ENCODE results near the gene URB1.

Gene URB1

GRCh38 chr21:32427958-32428623 is 35.3 kb upstream of the URB1 start:
- H3K9me3 ChIP-seq (ENCODE audit: insufficient read depth, low read length), result no peaks in the 10 kb centered on the region
- no peaks in the 10 kb centered on the region for H3K36me3 ChIP-seq (ENCODE audit: low read length)
- H3K27me3 ChIP-seq (ENCODE audit: low read length), result no peaks in the 10 kb centered on the region
- H3F3A ChIP-seq (ENCODE audit: insufficient read depth), result no peaks in the 10 kb centered on the region
- TF ChIP-seq CTCF (IDR thresholded peaks at IDR 0.05; ENCODE audit: insufficient read depth, low read length, poor library complexity, severe bottlenecking) (no peak), EZH2phosphoT487 (conservative IDR thresholded peaks at IDR 0.05; ENCODE audit: low read length) (no peak)
- no peaks in the 10 kb centered on the region for H3K9me2 ChIP-seq (replicated peaks; ENCODE audit: insufficient read depth, low read length)
- H3K79me2 ChIP-seq (ENCODE audit: insufficient read depth, low read length), result no peaks in the 10 kb centered on the region
- no peaks in the 10 kb centered on the region for H4K20me1 ChIP-seq (ENCODE audit: low read depth, low read length)
- H3K27ac ChIP-seq (ENCODE audit: low read depth, low read length), result no peak overlapping the region
- no peak overlapping the region for H3K9ac ChIP-seq (ENCODE audit: low read length)
- H3K4me2 ChIP-seq (ENCODE audit: low read depth, low read length, poor library complexity, severe bottlenecking), result no peak overlapping the region
- no peak overlapping the region for H2AFZ ChIP-seq (ENCODE audit: low read depth, low read length, severe bottlenecking)
- no peak overlapping the region for H3K4me3 ChIP-seq (ENCODE audit: insufficient read depth, low read length, poor library complexity, severe bottlenecking)

GRCh38 chr21:32426592-32427051 is 33.8 kb upstream of the URB1 start:
- H2AFZ ChIP-seq (ENCODE audit: low read depth, low read length, severe bottlenecking), result no peak overlapping the region
- H3K79me2 ChIP-seq (ENCODE audit: insufficient read depth, low read length), result no peaks in the 10 kb centered on the region
- no peaks in the 10 kb centered on the region for H3K9me3 ChIP-seq (ENCODE audit: insufficient read depth, low read length)
- no peak overlapping the region for H3K4me3 ChIP-seq (ENCODE audit: insufficient read depth, low read length, poor library complexity, severe bottlenecking)
- no peak overlapping the region for H3K4me2 ChIP-seq (ENCODE audit: low read depth, low read length, poor library complexity, severe bottlenecking)
- no peak overlapping the region for H3K27ac ChIP-seq (ENCODE audit: low read depth, low read length)
- H3F3A ChIP-seq (ENCODE audit: insufficient read depth), result no peaks in the 10 kb centered on the region
- no peak for TF ChIP-seq EZH2phosphoT487 (conservative IDR thresholded peaks at IDR 0.05; ENCODE audit: low read length)
- TF ChIP-seq CTCF (IDR thresholded peaks at IDR 0.05; ENCODE audit: insufficient read depth, low read length, poor library complexity, severe bottlenecking), result no peak
- H3K9me2 ChIP-seq (replicated peaks; ENCODE audit: insufficient read depth, low read length), result no peaks in the 10 kb centered on the region
- no peaks in the 10 kb centered on the region for H4K20me1 ChIP-seq (ENCODE audit: low read depth, low read length)
- no peak overlapping the region for H3K9ac ChIP-seq (ENCODE audit: low read length)
- H3K36me3 ChIP-seq (ENCODE audit: low read length), result no peaks in the 10 kb centered on the region
- no peaks in the 10 kb centered on the region for H3K27me3 ChIP-seq (ENCODE audit: low read length)

GRCh38 chr21:32426066-32426465 is 33.3 kb upstream of the URB1 start:
- H3K9ac ChIP-seq (ENCODE audit: low read length), result no peak overlapping the region
- no peak for TF ChIP-seq EZH2phosphoT487 (conservative IDR thresholded peaks at IDR 0.05; ENCODE audit: low read length)
- no peak for TF ChIP-seq CTCF (IDR thresholded peaks at IDR 0.05; ENCODE audit: insufficient read depth, low read length, poor library complexity, severe bottlenecking)
- no peaks in the 10 kb centered on the region for H3K9me3 ChIP-seq (ENCODE audit: insufficient read depth, low read length)
- H3K27me3 ChIP-seq (ENCODE audit: low read length), result no peaks in the 10 kb centered on the region
- H3K36me3 ChIP-seq (ENCODE audit: low read length), result no peaks in the 10 kb centered on the region
- no peak overlapping the region for H3K27ac ChIP-seq (ENCODE audit: low read depth, low read length)
- H3K4me3 ChIP-seq (ENCODE audit: insufficient read depth, low read length, poor library complexity, severe bottlenecking), result no peak overlapping the region
- no peaks in the 10 kb centered on the region for H3K79me2 ChIP-seq (ENCODE audit: insufficient read depth, low read length)
- no peak overlapping the region for H2AFZ ChIP-seq (ENCODE audit: low read depth, low read length, severe bottlenecking)
- H3F3A ChIP-seq (ENCODE audit: insufficient read depth), result no peaks in the 10 kb centered on the region
- no peaks in the 10 kb centered on the region for H4K20me1 ChIP-seq (ENCODE audit: low read depth, low read length)
- H3K9me2 ChIP-seq (replicated peaks; ENCODE audit: insufficient read depth, low read length), result no peaks in the 10 kb centered on the region
- H3K4me2 ChIP-seq (ENCODE audit: low read depth, low read length, poor library complexity, severe bottlenecking), result no peak overlapping the region
